OCI-LY1 (cell line): ENCODE results near the gene NPC2.

Experiments used
- EZH2 ChIP-seq: fragments of 200-600 bp; sonication (generic), shearing (Covaris generic); IDR thresholded peaks from 2 replicates; pipeline ENCODE4 v1.8.0; 2017; ENCODE audit warnings: borderline replicate concordance, mixed run types, mild to moderate bottlenecking, antibody characterized with exemption, low read length, moderate library complexity, mixed read lengths
- TF ChIP-seq, protein P1 (sequence below): fragments of 200-600 bp; sonication (generic), shearing (Covaris generic); IDR thresholded peaks from 2 replicates; pipeline ENCODE4 v1.5.1; 2017; ENCODE audit warnings: mild to moderate bottlenecking, antibody characterized with exemption, low read length, moderate library complexity, mixed read lengths

DNA sequence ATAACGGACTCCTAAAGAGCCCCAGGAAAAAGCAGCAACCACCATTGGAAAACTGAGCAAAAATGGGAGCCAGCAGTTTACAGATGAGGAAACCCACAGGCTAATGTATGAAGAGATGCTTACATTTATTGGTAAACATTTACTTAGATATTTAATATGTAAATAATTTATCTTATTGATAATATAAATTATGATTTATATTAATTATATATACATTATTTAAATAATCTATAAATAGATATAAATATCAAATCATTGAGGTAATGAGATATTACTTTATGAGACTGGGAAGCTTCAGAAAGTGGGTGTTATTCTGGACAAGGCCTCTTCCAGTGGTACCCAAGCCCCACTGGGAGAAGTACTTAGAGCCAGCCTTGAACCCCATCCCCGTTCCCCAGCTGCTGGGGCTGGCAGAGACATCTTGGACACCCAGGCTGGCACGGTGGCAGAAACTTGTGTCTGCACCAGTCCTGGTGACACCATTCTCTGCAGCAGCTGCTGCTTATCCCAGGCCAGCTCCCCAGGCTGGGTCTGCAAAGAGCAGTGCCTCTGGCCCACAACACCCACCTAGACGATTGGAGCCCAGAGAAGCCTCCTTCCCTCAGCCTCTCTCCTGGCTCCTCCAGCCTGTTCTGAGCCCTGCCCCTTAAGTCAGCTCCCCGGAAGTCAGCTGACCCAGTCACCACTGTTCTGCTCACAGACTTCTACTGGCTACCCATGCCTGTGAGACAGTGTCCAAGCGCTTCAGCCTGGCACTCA is 26.4 kb upstream of the NPC2 start:
- TF ChIP-seq EZH2 = no peak
- TF ChIP-seq, protein P1, sequence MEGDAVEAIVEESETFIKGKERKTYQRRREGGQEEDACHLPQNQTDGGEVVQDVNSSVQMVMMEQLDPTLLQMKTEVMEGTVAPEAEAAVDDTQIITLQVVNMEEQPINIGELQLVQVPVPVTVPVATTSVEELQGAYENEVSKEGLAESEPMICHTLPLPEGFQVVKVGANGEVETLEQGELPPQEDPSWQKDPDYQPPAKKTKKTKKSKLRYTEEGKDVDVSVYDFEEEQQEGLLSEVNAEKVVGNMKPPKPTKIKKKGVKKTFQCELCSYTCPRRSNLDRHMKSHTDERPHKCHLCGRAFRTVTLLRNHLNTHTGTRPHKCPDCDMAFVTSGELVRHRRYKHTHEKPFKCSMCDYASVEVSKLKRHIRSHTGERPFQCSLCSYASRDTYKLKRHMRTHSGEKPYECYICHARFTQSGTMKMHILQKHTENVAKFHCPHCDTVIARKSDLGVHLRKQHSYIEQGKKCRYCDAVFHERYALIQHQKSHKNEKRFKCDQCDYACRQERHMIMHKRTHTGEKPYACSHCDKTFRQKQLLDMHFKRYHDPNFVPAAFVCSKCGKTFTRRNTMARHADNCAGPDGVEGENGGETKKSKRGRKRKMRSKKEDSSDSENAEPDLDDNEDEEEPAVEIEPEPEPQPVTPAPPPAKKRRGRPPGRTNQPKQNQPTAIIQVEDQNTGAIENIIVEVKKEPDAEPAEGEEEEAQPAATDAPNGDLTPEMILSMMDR = no peak
